GM19395 (cell line): ENCODE results near the gene GAK.
"Not testable (repeated sequence)": the region's sequence is repeated elsewhere in the genome, so short reads cannot be mapped to it uniquely, and the experiment has no call there.

Experiments used
- ATAC-seq: cut with Tn5 transposase; IDR thresholded peaks from one replicate; pipeline ENCODE4 v1.9.1; 2021; ENCODE audit warnings: mild to moderate bottlenecking, moderate library complexity; ENCODE audit not compliant: unreplicated experiment

GAK gene

DNA sequence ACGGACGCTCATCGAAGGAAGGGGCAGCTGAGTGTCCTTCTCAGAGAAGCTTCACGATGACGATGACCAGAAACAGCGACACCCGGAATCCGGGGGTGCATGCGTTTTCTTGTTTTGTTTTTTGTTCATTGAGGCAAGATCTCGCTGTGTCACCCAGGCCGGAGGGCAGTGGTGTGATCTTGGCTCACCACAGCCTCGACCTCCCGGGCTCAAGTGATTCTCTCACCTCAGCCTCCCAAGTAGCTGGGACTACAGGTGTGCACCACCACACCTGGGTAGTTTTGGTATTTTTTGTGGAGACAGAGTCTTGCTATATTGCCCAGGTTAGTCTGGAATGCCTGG lies 21.4 kb upstream of the GAK start:
- no peak for ATAC-seq

DNA sequence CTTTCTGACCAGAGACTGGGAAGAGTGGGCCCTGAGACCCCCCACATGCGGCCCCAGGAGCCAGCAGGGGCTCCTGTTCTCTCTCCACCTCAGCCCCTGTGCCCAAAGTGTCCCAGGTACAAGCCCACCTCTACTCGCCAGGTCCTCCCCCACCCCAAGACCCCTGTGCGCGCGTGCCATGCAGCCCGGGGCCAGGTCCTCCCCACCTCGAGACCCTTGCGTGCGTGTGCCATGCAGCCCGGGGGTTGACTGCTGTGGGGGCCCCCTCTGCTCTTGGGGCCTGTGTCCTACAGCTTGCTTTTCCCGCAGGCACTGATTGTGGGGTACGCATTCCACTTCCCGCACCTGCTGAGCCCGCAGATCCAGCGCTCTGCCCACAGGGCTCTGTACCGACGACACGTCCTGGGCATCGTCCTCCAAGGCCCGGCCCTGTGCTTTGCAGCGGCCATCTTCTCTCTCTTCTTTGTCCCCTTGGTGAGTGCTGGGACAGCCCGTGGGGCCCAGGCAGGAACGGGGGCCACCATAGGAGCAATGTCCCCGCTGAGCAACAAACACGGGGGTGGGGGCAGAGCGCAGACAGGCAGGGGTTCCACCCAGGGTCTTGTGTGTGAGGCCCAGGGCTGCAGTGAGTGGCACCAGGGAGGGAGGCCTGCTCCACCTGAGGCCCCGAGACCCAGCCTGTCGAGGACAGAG lies 20.9 kb upstream of the GAK start:
- ATAC-seq = no peak

- no peak for ATAC-seq
Observed at GRCh38 chr4:951594-952468, 19.7 kb upstream of the GAK start.

DNA sequence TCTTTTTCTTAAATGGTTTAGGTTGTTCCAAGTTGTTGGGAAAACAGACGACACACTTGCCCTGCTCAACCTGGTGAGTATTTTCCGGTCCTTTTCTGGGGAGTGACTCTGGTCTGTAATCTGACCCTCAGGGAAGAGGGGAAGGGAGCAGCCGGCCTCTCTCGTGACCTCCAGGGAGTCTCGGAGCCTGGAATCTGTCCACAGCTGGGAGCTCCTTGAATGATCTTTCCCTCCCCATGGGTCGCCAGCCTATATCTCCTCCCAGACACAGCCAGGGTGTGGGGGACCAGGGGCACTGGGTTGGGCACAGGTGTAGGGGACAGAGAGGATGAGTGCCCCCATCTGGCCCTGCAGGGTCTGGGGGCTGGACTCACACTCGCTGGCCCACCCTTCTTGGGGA lies 19.1 kb upstream of the GAK start:
- ATAC-seq = no peak

DNA sequence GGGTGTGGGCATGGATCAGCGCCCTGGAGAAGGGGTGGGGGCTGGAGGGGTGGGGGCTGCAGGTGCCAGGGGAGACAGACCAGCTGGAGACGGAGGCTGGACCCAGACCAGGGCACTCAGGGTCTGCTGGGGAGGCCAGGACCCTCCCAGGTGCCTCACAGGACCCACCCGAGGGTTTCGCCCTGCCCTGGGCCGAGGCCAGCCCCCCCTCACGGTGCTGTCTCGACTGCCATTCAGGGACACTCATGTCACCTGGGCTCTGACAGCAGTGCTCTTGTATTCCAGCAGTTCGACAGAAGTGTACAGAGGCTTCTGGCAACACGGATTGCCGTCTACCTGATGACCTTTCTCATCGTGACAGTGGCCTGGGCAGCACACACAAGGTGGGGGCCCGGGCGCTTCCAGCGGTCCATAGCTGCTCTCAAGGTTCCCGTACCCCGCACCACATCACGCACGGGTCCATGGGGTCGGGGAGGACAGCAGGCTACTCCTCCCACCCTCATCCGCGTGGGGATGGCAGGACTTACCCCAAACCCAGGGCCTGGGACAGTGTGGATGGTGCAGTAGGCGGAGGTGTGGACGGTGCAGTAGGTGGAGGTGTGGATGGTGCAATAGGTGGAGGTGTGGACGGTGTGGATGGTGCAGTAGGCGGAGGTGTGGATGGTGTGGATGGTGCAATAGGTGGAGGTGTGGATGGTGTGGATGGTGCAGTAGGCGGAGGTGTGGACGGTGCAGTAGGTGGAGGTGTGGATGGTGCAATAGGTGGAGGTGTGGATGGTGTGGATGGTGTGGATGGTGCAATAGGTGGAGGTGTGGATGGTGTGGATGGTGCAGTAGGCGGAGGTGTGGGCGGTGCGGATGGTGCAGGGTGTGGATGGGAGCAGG lies 18.3 kb upstream of the GAK start:
- ATAC-seq = no peak

- no peak for ATAC-seq
Observed at GRCh38 chr4:949656-950055, 17.5 kb upstream of the GAK start.

GRCh38 chr4:948936-949300 lies 16.8 kb upstream of the GAK start:
- no peak for ATAC-seq

DNA sequence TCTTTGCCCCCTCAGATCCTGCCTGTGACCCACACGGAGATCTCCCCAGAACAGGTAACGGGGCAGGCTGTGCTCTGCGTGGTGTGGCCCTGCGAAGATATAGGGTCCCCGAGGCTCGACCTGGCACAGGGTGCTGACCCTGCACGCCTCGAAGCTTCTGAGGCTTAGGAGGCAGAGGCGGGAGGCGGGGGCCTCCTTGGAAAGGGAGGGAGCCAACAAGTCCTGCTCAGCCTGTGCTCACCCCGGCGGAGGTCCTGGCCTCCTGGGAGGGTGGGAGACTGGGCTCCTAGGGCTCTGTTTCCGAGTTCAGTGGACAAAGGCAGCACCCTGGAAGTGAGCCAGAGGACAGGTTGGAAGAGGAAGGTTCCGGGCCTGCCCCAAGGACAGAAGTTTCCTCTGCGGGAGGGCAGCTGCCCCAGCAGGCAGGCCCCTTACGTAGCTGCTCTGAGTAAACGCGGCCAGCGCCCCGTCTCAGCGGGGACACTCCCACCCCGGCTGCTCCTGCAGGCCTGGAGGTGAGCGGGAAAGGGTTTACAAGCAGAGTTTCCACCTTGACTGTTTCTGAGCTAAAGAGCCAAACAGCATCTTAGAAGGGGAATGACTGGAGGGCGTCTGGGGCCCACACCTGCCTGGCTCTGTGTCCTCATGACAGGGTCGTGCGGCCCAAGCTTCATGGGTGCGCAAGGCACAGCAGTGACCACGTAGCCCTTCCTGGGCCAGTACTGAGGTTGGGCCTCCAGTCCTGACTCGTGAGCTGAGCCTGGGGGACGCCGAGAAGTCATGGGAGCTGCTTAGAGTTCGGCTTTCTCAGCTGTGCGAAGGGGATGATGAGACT lies 16.2 kb upstream of the GAK start:
- no peak for ATAC-seq

- ATAC-seq = no peak
Observed at GRCh38 chr4:947491-947971, 15.4 kb upstream of the GAK start.

DNA sequence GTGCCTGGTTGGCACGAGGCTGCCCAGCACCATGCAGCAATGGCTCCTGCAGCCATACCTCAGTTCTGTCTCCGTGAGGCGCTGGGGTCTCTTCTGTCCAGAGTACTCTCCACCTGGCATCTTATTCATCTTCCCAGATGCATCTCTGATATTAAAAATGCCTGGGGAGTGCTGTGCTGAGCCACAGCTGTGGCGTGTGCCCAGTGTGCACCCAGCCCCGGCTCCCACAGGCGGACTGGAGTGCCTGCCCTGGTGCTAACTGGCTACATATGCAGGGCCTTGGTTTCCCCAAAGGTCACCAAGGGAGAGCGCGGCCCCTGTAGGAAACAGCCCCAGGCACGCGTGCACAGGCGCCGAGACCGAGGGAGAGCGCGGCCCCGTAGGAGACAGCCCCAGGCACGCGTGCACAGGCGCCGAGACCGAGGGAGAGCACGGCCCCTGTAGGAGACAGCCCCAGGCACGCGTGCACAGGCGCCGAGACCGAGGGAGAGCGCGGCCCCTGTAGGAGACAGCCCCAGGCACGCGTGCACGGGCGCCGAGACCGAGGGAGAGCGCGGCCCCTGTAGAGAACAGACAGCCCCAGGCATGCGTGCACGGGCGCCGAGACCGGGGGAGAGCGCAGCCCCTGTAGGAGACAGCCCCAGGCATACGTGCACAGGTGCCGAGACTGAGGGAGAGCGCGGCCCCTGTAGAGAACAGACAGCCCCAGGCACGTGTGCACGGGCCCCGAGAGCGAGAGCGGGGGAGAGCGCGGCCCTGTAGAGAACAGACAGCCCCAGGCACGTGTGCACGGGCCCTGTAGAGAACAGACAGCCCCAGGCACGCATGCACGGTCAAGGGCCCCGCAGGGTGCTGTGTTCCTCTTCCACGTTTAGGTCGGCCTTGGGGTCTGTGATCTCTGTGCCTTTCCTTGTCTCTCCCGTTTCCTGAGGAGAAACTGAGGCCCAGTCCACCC lies 14.7 kb upstream of the GAK start:
- no peak for ATAC-seq

- no peak for ATAC-seq
Observed at GRCh38 chr4:946103-946450, 14.0 kb upstream of the GAK start.

DNA sequence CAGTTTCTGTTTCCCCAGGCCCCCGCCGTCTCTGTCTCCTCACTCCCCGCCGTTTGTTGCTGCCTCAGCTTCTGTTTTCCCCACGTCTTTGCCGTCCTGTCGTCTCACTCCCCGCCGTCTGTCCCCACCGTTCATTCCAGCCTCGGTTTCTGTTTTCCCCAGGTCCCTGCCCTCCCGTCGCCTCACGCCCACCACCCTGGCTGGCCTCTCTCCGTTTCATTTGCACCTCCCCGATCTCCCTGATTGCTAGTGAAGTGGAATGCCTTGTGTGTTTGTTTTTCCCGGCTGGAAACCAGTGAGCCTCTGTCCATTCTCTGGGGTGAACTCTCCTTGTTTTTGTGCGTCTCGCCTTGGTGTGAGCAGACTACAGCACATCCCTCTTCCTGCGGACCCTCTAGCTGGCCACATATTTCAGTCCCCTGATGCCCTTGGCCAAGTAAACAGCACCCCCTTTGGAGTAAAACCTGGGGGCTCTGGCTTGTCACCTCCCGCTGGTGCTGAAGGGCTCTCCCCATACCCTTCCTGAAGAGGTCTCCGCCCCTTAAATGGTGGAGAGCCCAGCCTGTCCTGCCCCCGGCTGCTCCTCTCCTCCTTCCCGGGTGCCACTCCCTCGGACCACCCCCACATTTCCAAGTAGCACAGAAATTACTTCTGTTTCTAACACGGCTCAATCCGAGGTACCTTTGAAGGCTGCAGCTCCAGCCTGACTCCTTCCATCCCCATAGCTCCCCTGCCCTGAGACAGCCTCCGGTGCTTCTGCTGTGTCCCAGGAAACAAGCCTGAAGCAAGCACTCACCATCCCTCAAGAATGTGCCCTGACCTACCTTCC lies 13.4 kb upstream of the GAK start:
- ATAC-seq = no peak

DNA sequence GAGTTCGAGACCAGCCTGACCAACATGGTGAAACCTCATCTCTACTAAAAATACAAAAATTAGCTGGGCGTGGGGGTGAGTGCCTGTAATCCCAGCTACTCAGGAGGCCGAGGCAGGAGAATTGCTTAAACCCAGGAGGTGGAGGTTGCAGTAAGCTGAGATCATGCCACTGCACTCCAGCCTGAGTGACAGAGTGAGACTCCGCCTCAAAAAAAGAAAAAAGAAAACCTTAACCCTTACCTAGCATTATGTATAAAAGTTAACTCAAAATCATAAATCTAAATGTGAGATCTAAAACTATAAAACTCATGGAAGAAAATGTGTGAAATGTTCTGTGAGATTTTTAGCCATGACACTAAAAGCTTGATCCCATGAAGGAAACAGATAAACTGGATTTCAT lies 7.4 kb upstream of the GAK start:
- ATAC-seq = not testable (repeated sequence)

- ATAC-seq = no peak
Observed at GRCh38 chr4:932713-933070, 576 bp upstream of the GAK start.

- peak; percentile 1 for ATAC-seq
Observed at GRCh38 chr4:931194-931959, 739 bp downstream of the GAK start.

GRCh38 chr4:930827-931193 lies 1.3 kb downstream of the GAK start:
- no peak for ATAC-seq

- ATAC-seq = no peak
Observed at GRCh38 chr4:930028-930551, 2.0 kb downstream of the GAK start.
